Activated T-helper 1 cell treated with anti-CD3 and anti-CD28 coated beads, Interleukin-12 subunit alpha, Interleukin-12 subunit beta, Interleukin-2, Interleukin-4 antibody, amounts not matched to agents 30 ng/mL and 10 ng/mL and 1 ng/mL, durations not matched to agents 14 hours and 24 hours and 36 hours (primary cell): ENCODE data around the gene MTARC1. TPM values are rescaled to one million over a fixed set of nuclear protein-coding genes. Genes with fewer than 3 reads are reported as not detected.
A peak's percentile ranks its signal among the peaks of the same experiment; 100 is the strongest.

Source experiments
- DNase-seq: peaks from one replicate; pipeline ENCODE4 v3.0.0; 2021; ENCODE audit warnings: low spot score
- H3K27ac Mint-ChIP-seq: one replicate; pipeline ENCODE4 v1.8.0; 2021; ENCODE audit warnings: mild to moderate bottlenecking, mixed read lengths
- H3K27me3 Mint-ChIP-seq: one replicate; pipeline ENCODE4 v1.8.0; 2022; ENCODE audit warnings: mild to moderate bottlenecking, moderate library complexity, mixed read lengths; ENCODE audit not compliant: insufficient read depth
- H3K36me3 Mint-ChIP-seq: one replicate; pipeline ENCODE4 v1.8.0; 2021; ENCODE audit warnings: low read depth, mixed read lengths
- H3K4me1 Mint-ChIP-seq: one replicate; pipeline ENCODE4 v1.8.0; 2021; ENCODE audit warnings: low read depth, mixed read lengths
- H3K4me3 Mint-ChIP-seq: one replicate; pipeline ENCODE4 v1.8.0; 2021; ENCODE audit warnings: mild to moderate bottlenecking, moderate library complexity, mixed read lengths
- H3K9me3 Mint-ChIP-seq: one replicate; pipeline ENCODE4 v1.8.0; 2021; ENCODE audit warnings: mixed read lengths
- intact Hi-C: fragments of 100-400 bp; cut with micrococcal nuclease; formaldehyde crosslinking; loops from one replicate; pipeline ENCODE4 v1.15.1; 2024
- total RNA-seq: library from RNA; stranded (reverse); gene quantifications from 2 replicates; pipeline ENCODE4 v1.2.3, GENCODE V29; 2022

Gene MTARC1
- total RNA-seq, 1 donor from 2014 or later: not detected

GRCh38 chr1:220755309-220755708, 31.4 kb upstream of the MTARC1 start:
- no peak overlapping the region for H3K4me3 Mint-ChIP-seq
- no peak overlapping the region for H3K27ac Mint-ChIP-seq
- intact Hi-C loops: no loop called here
- DNase-seq: no peak
- no peaks in the 10 kb centered on the region for H3K9me3 Mint-ChIP-seq
- H3K4me1 Mint-ChIP-seq: no peaks in the 10 kb centered on the region
- no peaks in the 10 kb centered on the region for H3K36me3 Mint-ChIP-seq
- H3K27me3 Mint-ChIP-seq: peaks cover 12% of the 10 kb centered on the region

- Mint-ChIP-seq H3K27me3 (peaks cover 5% of the 10 kb centered on the region), H3K9me3 (no peaks in the 10 kb centered on the region), H3K4me3 (no peak overlapping the region)
These were observed 29.3 kb upstream of the MTARC1 start for GRCh38 chr1:220757441-220757840.

GRCh38 chr1:220759147-220759546, 27.6 kb upstream of the MTARC1 start:
- H3K4me1 Mint-ChIP-seq: no peaks in the 10 kb centered on the region
- H3K4me3 Mint-ChIP-seq: no peak overlapping the region
- no peak overlapping the region for H3K27ac Mint-ChIP-seq
- H3K9me3 Mint-ChIP-seq: no peaks in the 10 kb centered on the region
- no peaks in the 10 kb centered on the region for H3K36me3 Mint-ChIP-seq
- intact Hi-C loops: no loop called here
- no peak for DNase-seq
- peaks cover 7% of the 10 kb centered on the region for H3K27me3 Mint-ChIP-seq

More at GRCh38 chr1:220757441-220757840, 29.3 kb upstream of the MTARC1 start:
- no peak for DNase-seq
- Mint-ChIP-seq H3K27ac (no peak overlapping the region), H3K4me1 (no peaks in the 10 kb centered on the region), H3K36me3 (no peaks in the 10 kb centered on the region)
- intact Hi-C loops: no loop called here

GRCh38 chr1:220761688-220762427, 24.9 kb upstream of the MTARC1 start:
- DNase-seq: no peak
- Mint-ChIP-seq H3K36me3 (no peaks in the 10 kb centered on the region), H3K9me3 (no peaks in the 10 kb centered on the region), H3K27ac (no peak overlapping the region), H3K4me1 (no peaks in the 10 kb centered on the region), H3K4me3 (no peak overlapping the region), H3K27me3 (peaks cover 7% of the 10 kb centered on the region)
- intact Hi-C loops: no loop called here

- Mint-ChIP-seq H3K4me3 (no peak overlapping the region), H3K27ac (no peak overlapping the region), H3K9me3 (no peaks in the 10 kb centered on the region), H3K36me3 (no peaks in the 10 kb centered on the region), H3K27me3 (peaks cover 4% of the 10 kb centered on the region), H3K4me1 (no peaks in the 10 kb centered on the region)
- DNase-seq: no peak
- intact Hi-C loops: no loop called here
These were observed 22.0 kb upstream of the MTARC1 start for GRCh38 chr1:220764757-220765156.

- DNase-seq: no peak
- H3K36me3 Mint-ChIP-seq: no peaks in the 10 kb centered on the region
- H3K27me3 Mint-ChIP-seq: peaks cover 2% of the 10 kb centered on the region
- no peak overlapping the region for H3K4me3 Mint-ChIP-seq
- no peaks in the 10 kb centered on the region for H3K4me1 Mint-ChIP-seq
- intact Hi-C loops: no loop called here
- H3K9me3 Mint-ChIP-seq: no peaks in the 10 kb centered on the region
- no peak overlapping the region for H3K27ac Mint-ChIP-seq
These were observed 19.2 kb upstream of the MTARC1 start for GRCh38 chr1:220767312-220768125.

- Mint-ChIP-seq H3K4me1 (no peaks in the 10 kb centered on the region), H3K36me3 (no peaks in the 10 kb centered on the region)
- intact Hi-C loops: no loop called here
These were observed 18.5 kb upstream of the MTARC1 start for GRCh38 chr1:220768126-220768601.

GRCh38 chr1:220769205-220769604, 17.5 kb upstream of the MTARC1 start:
- no peak overlapping the region for H3K27ac Mint-ChIP-seq
- intact Hi-C loops: no loop called here
- H3K4me3 Mint-ChIP-seq: no peak overlapping the region
- H3K27me3 Mint-ChIP-seq: no peaks in the 10 kb centered on the region
- H3K4me1 Mint-ChIP-seq: no peaks in the 10 kb centered on the region
- no peak for DNase-seq
- H3K36me3 Mint-ChIP-seq: no peaks in the 10 kb centered on the region
- H3K9me3 Mint-ChIP-seq: no peaks in the 10 kb centered on the region

More at GRCh38 chr1:220768126-220768601, 18.5 kb upstream of the MTARC1 start:
- H3K4me3 Mint-ChIP-seq: no peak overlapping the region
- H3K9me3 Mint-ChIP-seq: no peaks in the 10 kb centered on the region
- no peaks in the 10 kb centered on the region for H3K27me3 Mint-ChIP-seq
- no peak for DNase-seq
- no peak overlapping the region for H3K27ac Mint-ChIP-seq

GRCh38 chr1:220770245-220770913, 16.3 kb upstream of the MTARC1 start:
- no peaks in the 10 kb centered on the region for H3K9me3 Mint-ChIP-seq
- H3K36me3 Mint-ChIP-seq: no peaks in the 10 kb centered on the region
- peaks cover 4% of the 10 kb centered on the region for H3K27me3 Mint-ChIP-seq
- no peak overlapping the region for H3K27ac Mint-ChIP-seq
- H3K4me3 Mint-ChIP-seq: no peak overlapping the region
- H3K4me1 Mint-ChIP-seq: no peaks in the 10 kb centered on the region
- DNase-seq: no peak
- intact Hi-C loops: no loop called here

- H3K9me3 Mint-ChIP-seq: no peaks in the 10 kb centered on the region
- H3K27me3 Mint-ChIP-seq: peaks cover 4% of the 10 kb centered on the region
- intact Hi-C loops: no loop called here
- H3K36me3 Mint-ChIP-seq: no peaks in the 10 kb centered on the region
- H3K4me1 Mint-ChIP-seq: no peaks in the 10 kb centered on the region
- DNase-seq: no peak
- H3K27ac Mint-ChIP-seq: no peak overlapping the region
- no peak overlapping the region for H3K4me3 Mint-ChIP-seq
These were observed 13.9 kb upstream of the MTARC1 start for GRCh38 chr1:220772846-220773245.

- Mint-ChIP-seq H3K4me1 (no peaks in the 10 kb centered on the region), H3K9me3 (no peaks in the 10 kb centered on the region), H3K4me3 (no peak overlapping the region), H3K27me3 (peaks cover 4% of the 10 kb centered on the region), H3K27ac (peak overlapping the region; percentile 42), H3K36me3 (no peaks in the 10 kb centered on the region)
- intact Hi-C loops: loop anchor here (5.0 kb wide), 1 partner anchor 663 kb away; no protein-coding TSS in a partner anchor
- no peak for DNase-seq
These were observed 11.4 kb upstream of the MTARC1 start for GRCh38 chr1:220775240-220775853.

GRCh38 chr1:220776254-220776653, 10.5 kb upstream of the MTARC1 start:
- H3K27ac Mint-ChIP-seq: no peak overlapping the region
- no peaks in the 10 kb centered on the region for H3K9me3 Mint-ChIP-seq
- no peak overlapping the region for H3K4me3 Mint-ChIP-seq
- H3K36me3 Mint-ChIP-seq: no peaks in the 10 kb centered on the region
- H3K4me1 Mint-ChIP-seq: no peaks in the 10 kb centered on the region
- H3K27me3 Mint-ChIP-seq: peaks cover 4% of the 10 kb centered on the region
- DNase-seq: no peak
- intact Hi-C loops: loop anchor here (1.0 to 5.0 kb wide), 3 partner anchors 86 to 664 kb away; partner anchors contain the start of gene C1orf115
